PC-9 (cell line): ENCODE measurements around the gene ADNP.

Experiments used
- EZH2 ChIP-seq: fragments of 200-600 bp; sonication (generic); IDR thresholded peaks from 2 replicates; pipeline ENCODE4 v1.8.0; 2017; ENCODE audit warnings: antibody characterized with exemption, low read depth
- TF ChIP-seq, protein P1 (sequence below): fragments of 200-600 bp; sonication (generic); conservative IDR thresholded peaks from 2 replicates; pipeline ENCODE4 v1.6.1; 2017; ENCODE audit warnings: mixed run types, antibody characterized with exemption, mild to moderate bottlenecking, moderate library complexity

GRCh38 chr20:50877232-50877743 lies 53.9 kb downstream of the ADNP start:
- TF ChIP-seq, protein P1, sequence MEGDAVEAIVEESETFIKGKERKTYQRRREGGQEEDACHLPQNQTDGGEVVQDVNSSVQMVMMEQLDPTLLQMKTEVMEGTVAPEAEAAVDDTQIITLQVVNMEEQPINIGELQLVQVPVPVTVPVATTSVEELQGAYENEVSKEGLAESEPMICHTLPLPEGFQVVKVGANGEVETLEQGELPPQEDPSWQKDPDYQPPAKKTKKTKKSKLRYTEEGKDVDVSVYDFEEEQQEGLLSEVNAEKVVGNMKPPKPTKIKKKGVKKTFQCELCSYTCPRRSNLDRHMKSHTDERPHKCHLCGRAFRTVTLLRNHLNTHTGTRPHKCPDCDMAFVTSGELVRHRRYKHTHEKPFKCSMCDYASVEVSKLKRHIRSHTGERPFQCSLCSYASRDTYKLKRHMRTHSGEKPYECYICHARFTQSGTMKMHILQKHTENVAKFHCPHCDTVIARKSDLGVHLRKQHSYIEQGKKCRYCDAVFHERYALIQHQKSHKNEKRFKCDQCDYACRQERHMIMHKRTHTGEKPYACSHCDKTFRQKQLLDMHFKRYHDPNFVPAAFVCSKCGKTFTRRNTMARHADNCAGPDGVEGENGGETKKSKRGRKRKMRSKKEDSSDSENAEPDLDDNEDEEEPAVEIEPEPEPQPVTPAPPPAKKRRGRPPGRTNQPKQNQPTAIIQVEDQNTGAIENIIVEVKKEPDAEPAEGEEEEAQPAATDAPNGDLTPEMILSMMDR: no peak
- TF ChIP-seq EZH2: no peak
